Loucy (cell line): ENCODE results near the gene H3-3A.
A peak's percentile ranks its signal among the peaks of the same experiment; 100 is the strongest.

Experiments used
- H2AFZ ChIP-seq: fragments of 200-600 bp; sonication (generic); 2 replicates; pipeline ENCODE4 v1.6.0; 2016; ENCODE audit warnings: antibody characterized with exemption, mild to moderate bottlenecking, low read length, moderate library complexity
- H3F3A ChIP-seq: fragments of 200-600 bp; 2 replicates; pipeline ENCODE4 v1.6.0; 2016; ENCODE audit warnings: antibody characterized with exemption, low read depth, mild to moderate bottlenecking
- H3K27me3 ChIP-seq: fragments of 200-600 bp; sonication (generic); 2 replicates; pipeline ENCODE4 v1.6.1; 2014; ENCODE audit warnings: low read length, mild to moderate bottlenecking; ENCODE audit not compliant: insufficient read depth, poor library complexity, severe bottlenecking
- H3K36me3 ChIP-seq: fragments of 200-600 bp; sonication (generic); 2 replicates; pipeline ENCODE4 v1.6.1; 2016; ENCODE audit warnings: low read length; ENCODE audit not compliant: insufficient read depth
- H3K4me1 ChIP-seq: fragments of 200-600 bp; sonication (generic); 2 replicates; pipeline ENCODE4 v1.5.1; 2014; ENCODE audit warnings: low read length, mild to moderate bottlenecking; ENCODE audit not compliant: insufficient read depth, poor library complexity, severe bottlenecking
- H3K4me2 ChIP-seq: fragments of 200-600 bp; sonication (generic); 2 replicates; pipeline ENCODE4 v1.6.0; 2014; ENCODE audit warnings: antibody characterized with exemption, low read length, low read depth, mild to moderate bottlenecking; ENCODE audit not compliant: poor library complexity, severe bottlenecking
- H3K4me3 ChIP-seq: fragments of 200-600 bp; sonication (generic); 2 replicates; pipeline ENCODE4 v1.5.1; 2014; ENCODE audit warnings: low read length, mild to moderate bottlenecking, mixed read lengths; ENCODE audit not compliant: poor library complexity, severe bottlenecking
- H3K79me2 ChIP-seq: fragments of 200-600 bp; sonication (generic); 2 replicates; pipeline ENCODE4 v1.6.1; 2014; ENCODE audit warnings: low read length; ENCODE audit not compliant: insufficient read depth
- H3K9ac ChIP-seq: fragments of 200-600 bp; sonication (generic); 2 replicates; pipeline ENCODE4 v1.6.0; 2014; ENCODE audit warnings: mild to moderate bottlenecking, low read depth, low read length, moderate library complexity; ENCODE audit not compliant: poor library complexity, severe bottlenecking
- H3K9me2 ChIP-seq: fragments of 200-600 bp; sonication (generic); replicated peaks from 2 replicates; pipeline ENCODE4 v1.6.1; 2016; ENCODE audit warnings: low read depth, low read length, mixed read lengths
- H3K9me3 ChIP-seq: fragments of 200-600 bp; sonication (generic); 2 replicates; pipeline ENCODE4 v1.6.1; 2014; ENCODE audit warnings: mild to moderate bottlenecking, antibody characterized with exemption, low read length, low read depth; ENCODE audit not compliant: insufficient read depth
- H4K20me1 ChIP-seq: fragments of 200-600 bp; sonication (generic); 2 replicates; pipeline ENCODE4 v1.6.0; 2014; ENCODE audit warnings: antibody characterized with exemption, low read length, mild to moderate bottlenecking; ENCODE audit not compliant: insufficient read depth, poor library complexity, severe bottlenecking
- EZH2phosphoT487 ChIP-seq: fragments of 200-600 bp; IDR thresholded peaks from 2 replicates; pipeline ENCODE4 v1.6.1; 2018; ENCODE audit warnings: antibody characterized with exemption, mild to moderate bottlenecking, moderate library complexity, borderline replicate concordance
- TF ChIP-seq, protein P1 (sequence below): fragments of 200-600 bp; sonication (generic); conservative IDR thresholded peaks from 2 replicates; pipeline ENCODE4 v1.5.1; 2014; ENCODE audit warnings: mild to moderate bottlenecking, antibody characterized with exemption, low read length

The H3-3A gene

DNA sequence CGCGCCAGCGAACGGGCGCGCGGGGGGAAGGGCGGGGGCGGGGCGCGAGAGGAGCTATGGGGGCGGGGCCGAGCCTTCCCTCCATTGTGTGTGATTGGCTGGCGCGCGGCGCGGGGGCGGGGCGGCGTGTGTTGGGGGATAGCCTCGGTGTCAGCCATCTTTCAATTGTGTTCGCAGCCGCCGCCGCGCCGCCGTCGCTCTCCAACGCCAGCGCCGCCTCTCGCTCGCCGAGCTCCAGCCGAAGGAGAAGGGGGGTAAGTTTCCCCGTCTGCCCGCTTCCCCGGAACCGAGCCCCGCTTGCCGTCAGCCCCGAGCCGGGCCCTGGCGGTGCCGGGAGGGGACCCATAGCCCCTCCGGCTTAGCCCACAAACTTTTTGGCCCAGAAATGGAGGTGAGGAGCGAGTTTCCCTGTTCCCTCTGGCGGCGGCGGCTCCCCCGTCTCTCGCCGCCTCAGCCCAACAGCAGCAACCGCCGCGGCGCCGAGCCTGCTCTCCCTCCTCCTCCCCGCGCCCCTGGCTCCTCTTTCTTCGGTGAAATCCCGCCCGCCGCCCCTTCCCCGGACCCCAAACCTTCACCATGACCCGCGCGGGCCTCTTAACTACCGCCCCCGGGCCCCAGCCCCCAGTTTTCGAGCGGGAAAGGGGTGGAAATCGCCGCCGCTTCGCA, at the start of gene H3-3A:
TSS of gene H3-3A (plus strand) at position 159 of the 666 bp plus-strand sequence. CDS start 1,636 bp downstream, outside the sequence.
- peaks cover 48% of the 10 kb centered on the region for H4K20me1 ChIP-seq
- peaks cover 15% of the 10 kb centered on the region for H3K27me3 ChIP-seq
- peaks cover 83% of the 10 kb centered on the region for H3K79me2 ChIP-seq
- no peak for TF ChIP-seq EZH2phosphoT487
- TF ChIP-seq, protein P1, sequence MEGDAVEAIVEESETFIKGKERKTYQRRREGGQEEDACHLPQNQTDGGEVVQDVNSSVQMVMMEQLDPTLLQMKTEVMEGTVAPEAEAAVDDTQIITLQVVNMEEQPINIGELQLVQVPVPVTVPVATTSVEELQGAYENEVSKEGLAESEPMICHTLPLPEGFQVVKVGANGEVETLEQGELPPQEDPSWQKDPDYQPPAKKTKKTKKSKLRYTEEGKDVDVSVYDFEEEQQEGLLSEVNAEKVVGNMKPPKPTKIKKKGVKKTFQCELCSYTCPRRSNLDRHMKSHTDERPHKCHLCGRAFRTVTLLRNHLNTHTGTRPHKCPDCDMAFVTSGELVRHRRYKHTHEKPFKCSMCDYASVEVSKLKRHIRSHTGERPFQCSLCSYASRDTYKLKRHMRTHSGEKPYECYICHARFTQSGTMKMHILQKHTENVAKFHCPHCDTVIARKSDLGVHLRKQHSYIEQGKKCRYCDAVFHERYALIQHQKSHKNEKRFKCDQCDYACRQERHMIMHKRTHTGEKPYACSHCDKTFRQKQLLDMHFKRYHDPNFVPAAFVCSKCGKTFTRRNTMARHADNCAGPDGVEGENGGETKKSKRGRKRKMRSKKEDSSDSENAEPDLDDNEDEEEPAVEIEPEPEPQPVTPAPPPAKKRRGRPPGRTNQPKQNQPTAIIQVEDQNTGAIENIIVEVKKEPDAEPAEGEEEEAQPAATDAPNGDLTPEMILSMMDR: no peak
- peaks cover 24% of the 10 kb centered on the region for H3K36me3 ChIP-seq
- peaks cover 5% of the 10 kb centered on the region; the same call in 1 of the 2 replicates for H3F3A ChIP-seq
- peak within 1 kb of the TSS; percentile 95 for H3K4me3 ChIP-seq
- peaks cover 41% of the 10 kb centered on the region for H3K4me1 ChIP-seq
- H2AFZ ChIP-seq: peak within 1 kb of the TSS; percentile 71
- peak within 1 kb of the TSS; percentile 100 for H3K9ac ChIP-seq
- H3K9me3 ChIP-seq: no peaks in the 10 kb centered on the region
- peak within 1 kb of the TSS; percentile 99 for H3K4me2 ChIP-seq
- no peaks in the 10 kb centered on the region for H3K9me2 ChIP-seq

GRCh38 chr1:226017070-226017469, 45.4 kb upstream of the H3-3A start:
- Histone ChIP-seq H3K4me3 (no peak overlapping the region), H3K4me1 (peaks cover 3% of the 10 kb centered on the region), H3K4me2 (no peak overlapping the region), H3K36me3 (no peaks in the 10 kb centered on the region), H3K27me3 (no peaks in the 10 kb centered on the region), H3K79me2 (no peaks in the 10 kb centered on the region), H3K9me3 (no peaks in the 10 kb centered on the region), H2AFZ (0 out of 2 replicates have a peak overlapping the region, but pooled peaks have one; percentile 7), H4K20me1 (no peaks in the 10 kb centered on the region), H3K9me2 (no peaks in the 10 kb centered on the region), H3F3A (no peaks in the 10 kb centered on the region), H3K9ac (no peak overlapping the region)
- TF ChIP-seq, protein P1: no peak
- TF ChIP-seq EZH2phosphoT487: no peak

DNA sequence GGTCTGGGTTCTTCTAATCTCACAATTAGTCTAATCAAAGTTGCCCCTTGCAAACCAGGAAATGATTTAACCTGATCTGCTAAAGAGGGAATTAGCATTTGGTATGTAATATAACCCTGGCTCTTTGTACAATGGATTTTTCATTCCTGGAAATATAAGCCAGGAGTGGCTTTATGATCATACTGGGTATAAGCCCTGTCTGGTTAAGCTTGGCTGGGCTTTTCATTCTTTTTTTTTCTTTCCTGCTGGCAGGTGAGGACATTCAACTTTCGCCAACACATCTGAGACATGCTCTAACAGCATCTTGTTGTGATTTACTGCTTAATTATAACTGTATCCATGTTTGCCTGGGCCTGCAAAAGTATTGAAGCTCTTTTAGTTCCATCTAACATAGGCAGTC, 42.9 kb upstream of the H3-3A start:
- H3K79me2 ChIP-seq: no peaks in the 10 kb centered on the region
- no peaks in the 10 kb centered on the region for H3K9me3 ChIP-seq
- H3K4me2 ChIP-seq: no peak overlapping the region
- H3K4me1 ChIP-seq: peaks cover 3% of the 10 kb centered on the region
- no peak overlapping the region; the same call in 1 of the 2 replicates for H2AFZ ChIP-seq
- H3K9ac ChIP-seq: no peak overlapping the region
- H3K9me2 ChIP-seq: no peaks in the 10 kb centered on the region
- H3K4me3 ChIP-seq: no peak overlapping the region
- H3F3A ChIP-seq: no peaks in the 10 kb centered on the region
- no peaks in the 10 kb centered on the region for H3K27me3 ChIP-seq
- TF ChIP-seq EZH2phosphoT487: no peak
- TF ChIP-seq, protein P1: no peak
- H4K20me1 ChIP-seq: no peaks in the 10 kb centered on the region
- no peaks in the 10 kb centered on the region for H3K36me3 ChIP-seq
